Measurements from ENCODE around the gene CDC37L1.

- TF ChIP-seq CTCF (IDR thresholded peaks at IDR 0.05) (peak; percentile 73 to 98 (median 75)), POLR2AphosphoS5 (IDR thresholded peaks at IDR 0.05) (peak; percentile 99), POLR2A (IDR thresholded peaks at IDR 0.05) (peak; percentile 98)
These were observed at the start of gene CDC37L1 for GRCh38 chr9:4679268-4680172.

Data from transverse colon (tissue), 4 donors.